ENCODE data around the gene NELL1.

Gene NELL1

GRCh38 chr11:20668844-20669819, at the start of gene NELL1:
TSS of gene NELL1 (plus strand) at chr11:20669586.
- no peak for DNase-seq (ENCODE audit: low spot score)

GRCh38 chr11:20620988-20621387, 48.4 kb upstream of the NELL1 start:
- no peak for DNase-seq (ENCODE audit: low spot score)

- no peak for DNase-seq (ENCODE audit: low spot score)
Measured at GRCh38 chr11:20621679-20622078, 47.7 kb upstream of the NELL1 start.

- no peak for DNase-seq (ENCODE audit: low spot score)
Measured at GRCh38 chr11:20623252-20623651, 46.1 kb upstream of the NELL1 start.

- DNase-seq (ENCODE audit: low spot score): no peak
Measured at GRCh38 chr11:20626279-20626678, 43.1 kb upstream of the NELL1 start.

GRCh38 chr11:20627026-20627425, 42.4 kb upstream of the NELL1 start:
- no peak for DNase-seq (ENCODE audit: low spot score)

- no peak for DNase-seq (ENCODE audit: low spot score)
Measured at GRCh38 chr11:20627701-20628100, 41.7 kb upstream of the NELL1 start.

GRCh38 chr11:20631519-20632168, 37.7 kb upstream of the NELL1 start:
- DNase-seq (ENCODE audit: low spot score): no peak

- DNase-seq (ENCODE audit: low spot score): no peak
Measured at GRCh38 chr11:20632169-20632532, 37.2 kb upstream of the NELL1 start.

- DNase-seq (ENCODE audit: low spot score): no peak
Measured at GRCh38 chr11:20634044-20634443, 35.3 kb upstream of the NELL1 start.

- DNase-seq (ENCODE audit: low spot score): no peak
Measured at GRCh38 chr11:20634781-20635180, 34.6 kb upstream of the NELL1 start.

GRCh38 chr11:20638074-20638473, 31.3 kb upstream of the NELL1 start:
- DNase-seq (ENCODE audit: low spot score): no peak

GRCh38 chr11:20639688-20640087, 29.7 kb upstream of the NELL1 start:
- no peak for DNase-seq (ENCODE audit: low spot score)

- no peak for DNase-seq (ENCODE audit: low spot score)
Measured at GRCh38 chr11:20640401-20640800, 29.0 kb upstream of the NELL1 start.

- no peak for DNase-seq (ENCODE audit: low spot score)
Measured at GRCh38 chr11:20644360-20644759, 25.0 kb upstream of the NELL1 start.

- DNase-seq (ENCODE audit: low spot score): peak; percentile 42
Measured at GRCh38 chr11:20647976-20648565, 21.3 kb upstream of the NELL1 start.

- DNase-seq (ENCODE audit: low spot score): no peak
Measured at GRCh38 chr11:20652150-20652806, 17.1 kb upstream of the NELL1 start.

GRCh38 chr11:20654038-20654437, 15.3 kb upstream of the NELL1 start:
- no peak for DNase-seq (ENCODE audit: low spot score)

GRCh38 chr11:20656901-20657300, 12.5 kb upstream of the NELL1 start:
- DNase-seq (ENCODE audit: low spot score): no peak

GRCh38 chr11:20658135-20658534, 11.3 kb upstream of the NELL1 start:
- DNase-seq (ENCODE audit: low spot score): no peak

- DNase-seq (ENCODE audit: low spot score): no peak
Measured at GRCh38 chr11:20661445-20661844, 7.9 kb upstream of the NELL1 start.

GRCh38 chr11:20661850-20662249, 7.5 kb upstream of the NELL1 start:
- no peak for DNase-seq (ENCODE audit: low spot score)
